C4-2B (cell line): ENCODE data around the gene RINL.

Experiments used
- CTCF ChIP-seq: fragments of 450-650 bp; conservative IDR thresholded peaks from 2 replicates; pipeline ENCODE4 v1.5.1; 2017; ENCODE audit warnings: mild to moderate bottlenecking
- ZFX ChIP-seq: fragments of 450-650 bp; IDR thresholded peaks from 2 replicates; pipeline ENCODE4 v1.6.1; 2017

- TF ChIP-seq CTCF, result no peak
- TF ChIP-seq ZFX, result no peak
These were observed 46.9 kb downstream of the RINL start for GRCh38 chr19:38831142-38831605.
